ENCODE data around the gene FOXP3.

GRCh38 chrX:49257074-49257790 lies 7.3 kb downstream of the FOXP3 start:
- no peak for TF ChIP-seq CTCF (IDR thresholded peaks at IDR 0.05)
- no peak for TF ChIP-seq POLR2A (IDR thresholded peaks at IDR 0.05)
- TF ChIP-seq EP300 (IDR thresholded peaks at IDR 0.05): no peak
- no peak for TF ChIP-seq POLR2AphosphoS5 (IDR thresholded peaks at IDR 0.05)
